HepG2 (cell line): ENCODE data around the gene CD320. TPM values are rescaled to one million over a fixed set of nuclear protein-coding genes. Genes with fewer than 3 reads are reported as not detected.

Source experiments
- AHDC1 ChIP-seq: sonication (generic); formaldehyde crosslinking; IDR thresholded peaks from 2 replicates; pipeline ENCODE4 v1.5.1; 2020; ENCODE audit warnings: mild to moderate bottlenecking, missing genetic modification reagents, borderline replicate concordance
- BHLHE40 ChIP-seq: IDR thresholded peaks from 2 replicates; pipeline ENCODE4 v1.6.1; 2011; ENCODE audit warnings: low read length, improper control_type of control experiment
- FOXP4 ChIP-seq: sonication (generic); formaldehyde crosslinking; IDR thresholded peaks from 2 replicates; pipeline ENCODE4 v1.4.0; 2020; ENCODE audit warnings: missing genetic modification reagents
- GMEB1 ChIP-seq: sonication (generic); formaldehyde crosslinking; IDR thresholded peaks from 2 replicates; pipeline ENCODE4 v1.5.1; 2020; ENCODE audit warnings: missing genetic modification reagents, mild to moderate bottlenecking, borderline replicate concordance
- POGK ChIP-seq: sonication (generic); formaldehyde crosslinking; conservative IDR thresholded peaks from 2 replicates; pipeline ENCODE4 v1.8.0; 2022; ENCODE audit warnings: mild to moderate bottlenecking, moderate library complexity, missing genetic modification reagents
- SIX1 ChIP-seq: sonication (generic); formaldehyde crosslinking; IDR thresholded peaks from 2 replicates; pipeline ENCODE4 v1.4.0; 2020; ENCODE audit warnings: missing genetic modification reagents, borderline replicate concordance
- TEF ChIP-seq: sonication (generic); formaldehyde crosslinking; IDR thresholded peaks from 2 replicates; pipeline ENCODE4 v1.5.0; 2020; ENCODE audit warnings: missing genetic modification reagents
- U2AF2 ChIP-seq: fragments of 200-400 bp; formaldehyde crosslinking; IDR thresholded peaks from 2 replicates; pipeline ENCODE4 v1.6.1; 2017; ENCODE audit warnings: low read depth, mild to moderate bottlenecking, low read length
- ZEB1 ChIP-seq: IDR thresholded peaks from 2 replicates; pipeline ENCODE4 v1.6.1; 2012; ENCODE audit warnings: mild to moderate bottlenecking, low read depth, inconsistent platforms; ENCODE audit not compliant: insufficient replicate concordance
- ZMAT5 ChIP-seq: sonication (generic); formaldehyde crosslinking; IDR thresholded peaks from 2 replicates; pipeline ENCODE4 v1.5.0; 2020; ENCODE audit warnings: mild to moderate bottlenecking, low read depth, missing genetic modification reagents, borderline replicate concordance
- ZNF24 ChIP-seq: fragments of 450-650 bp; IDR thresholded peaks from 2 replicates; pipeline ENCODE4 v1.6.1; 2017; ENCODE audit warnings: antibody characterized with exemption, mild to moderate bottlenecking
- ZNF468 ChIP-seq: sonication (generic); formaldehyde crosslinking; IDR thresholded peaks from 2 replicates; pipeline ENCODE4 v1.8.0; 2022; ENCODE audit warnings: mild to moderate bottlenecking, moderate library complexity, missing genetic modification reagents
- ZNF670 ChIP-seq: sonication (generic); formaldehyde crosslinking; IDR thresholded peaks from 2 replicates; pipeline ENCODE4 v1.8.0; 2022; ENCODE audit warnings: mild to moderate bottlenecking, missing genetic modification reagents, borderline replicate concordance
- ZNF878 ChIP-seq: sonication (generic); formaldehyde crosslinking; IDR thresholded peaks from 2 replicates; pipeline ENCODE4 v1.8.1; 2023; ENCODE audit warnings: mild to moderate bottlenecking, missing genetic modification reagents, moderate library complexity
- polyA plus RNA-seq, 8 experiments: library from polyadenylated mRNA; depleted of rRNA in 3 of 8; stranded (reverse) in 7 of 8; unstranded in 1 of 8; fragments of >200 nt; fragmentation: Illumina TruSeq in 4 of 8; extraction: Trizol in 4 of 8; gene quantifications; 2 replicates each; pipeline versions ENCODE4 v1.2.1 to v1.2.3, GENCODE V29; 2011 to 2016; ENCODE audit warnings: low read depth in 4 of 8, missing spikeins in 1 of 8, mixed read lengths in 1 of 8; ENCODE audit not compliant: insufficient read depth in 1 of 8
- total RNA-seq, 5 experiments: library from RNA; depleted of rRNA; stranded (reverse); fragments of >200 nt; fragmentation: Illumina TruSeq; extraction: Trizol; gene quantifications; 2 replicates each; pipeline ENCODE4 v1.2.3, GENCODE V29; 2016; ENCODE audit warnings: low read depth in 1 of 5

The CD320 gene
- total and polyA plus RNA-seq, 2 of the 13 experiments (the other 11 are each of a cell fraction or from before 2014, with no cell fraction given) = 83.1 to 99.9 TPM

- no peak for TF ChIP-seq ZNF670
- no peak for TF ChIP-seq TEF (CRISPR knock-in tag)
- TF ChIP-seq ZMAT5 (CRISPR knock-in tag) = no peak
- TF ChIP-seq AHDC1 (CRISPR knock-in tag) = no peak
- no peak for TF ChIP-seq ZEB1
- no peak for TF ChIP-seq BHLHE40
- TF ChIP-seq FOXP4 (CRISPR knock-in tag) = no peak
- no peak for TF ChIP-seq ZNF24
- no peak for TF ChIP-seq U2AF2
- no peak for TF ChIP-seq SIX1 (CRISPR knock-in tag)
- no peak for TF ChIP-seq GMEB1 (CRISPR knock-in tag)
- TF ChIP-seq ZNF468 (CRISPR knock-in tag) = no peak
- no peak for TF ChIP-seq ZNF878 (CRISPR knock-in tag)
- no peak for TF ChIP-seq POGK
These were observed 55.1 kb downstream of the CD320 start (continued) for GRCh38 chr19:8252922-8253589.
